DMS53 (cell line): Measurements from ENCODE around the gene ODAD3.
A peak's percentile ranks its signal among the peaks of the same experiment; 100 is the strongest.
"Not testable (repeated sequence)": the region's sequence is repeated elsewhere in the genome, so short reads cannot be mapped to it uniquely, and the experiment has no call there.

Experiments
- DNase-seq: peaks from one replicate; lab custom pipeline; 2025; lab: John Stamatoyannopoulos, UW

Gene ODAD3

GRCh38 chr19:11435057-11435832 is at the start of gene ODAD3, which contains the start of gene PRKCSH:
Gene ODAD3, minus strand, starts transcription at chr19:11435121. Its CDS starts 105 bp downstream, at chr19:11435016.
Gene PRKCSH, plus strand, starts transcription at chr19:11435635. Its CDS starts 483 bp downstream, at chr19:11436118.
- peak; percentile 100 for DNase-seq

GRCh38 chr19:11483366-11484111 is 48.6 kb upstream of the ODAD3 start:
- DNase-seq = no peak

- DNase-seq = peak; percentile 91
Observed at GRCh38 chr19:11482384-11483050, 47.6 kb upstream of the ODAD3 start.

GRCh38 chr19:11481534-11482383 is 46.8 kb upstream of the ODAD3 start:
- DNase-seq = peak; percentile 96

- DNase-seq = peak; percentile 67
Observed at GRCh38 chr19:11480715-11481533, 46.0 kb upstream of the ODAD3 start, which contains the start of gene ELAVL3. Gene ELAVL3, minus strand, starts transcription at chr19:11481046. Its CDS starts 438 bp downstream, at chr19:11480608.

GRCh38 chr19:11479898-11480714 is 45.2 kb upstream of the ODAD3 start:
- DNase-seq = peak; percentile 54

- peak; percentile 75 for DNase-seq
Observed at GRCh38 chr19:11479090-11479897, 44.4 kb upstream of the ODAD3 start.

GRCh38 chr19:11478167-11479089 is 43.5 kb upstream of the ODAD3 start:
- no peak for DNase-seq

GRCh38 chr19:11475861-11476260 is 40.9 kb upstream of the ODAD3 start:
- no peak for DNase-seq

- DNase-seq = peak; percentile 43
Observed at GRCh38 chr19:11475343-11475742, 40.4 kb upstream of the ODAD3 start.

GRCh38 chr19:11473725-11474124 is 38.8 kb upstream of the ODAD3 start:
- DNase-seq = no peak

- DNase-seq = not testable (repeated sequence)
Observed at GRCh38 chr19:11468266-11468845, 33.4 kb upstream of the ODAD3 start.

- no peak for DNase-seq
Observed at GRCh38 chr19:11465600-11465999, 30.7 kb upstream of the ODAD3 start.

- DNase-seq = no peak
Observed at GRCh38 chr19:11464333-11465265, 29.7 kb upstream of the ODAD3 start.

- DNase-seq = peak; percentile 64
Observed at GRCh38 chr19:11463391-11463790, 28.5 kb upstream of the ODAD3 start.

- DNase-seq = no peak
Observed at GRCh38 chr19:11461453-11461852, 26.5 kb upstream of the ODAD3 start.
